Ovary (tissue), 9 donors: ENCODE data around the gene ZBTB2. TPM values are rescaled to one million over a fixed set of nuclear protein-coding genes. Genes with fewer than 3 reads are reported as not detected.
"Not testable (repeated sequence)": the region's sequence is repeated elsewhere in the genome, so short reads cannot be mapped to it uniquely, and the experiment has no call there.

Experiments
- DNase-seq, 5 donors: peaks; one replicate each; pipeline ENCODE4 v3.0.0-alpha.2; 2019 to 2020
- H3K27ac ChIP-seq, 2 donors: fragments of 200-600 bp; one replicate each; pipeline versions ENCODE4 v1.5.1 to v1.8.0; 2019 to 2022
- H3K27me3 ChIP-seq: fragments of 200-600 bp; one replicate; pipeline ENCODE4 v1.8.0; 2022
- H3K36me3 ChIP-seq: fragments of 200-600 bp; sonication (generic); one replicate; pipeline ENCODE4 v1.5.1; 2019
- H3K4me1 ChIP-seq: one replicate; pipeline ENCODE4 v1.8.1; 2013; ENCODE audit warnings: mild to moderate bottlenecking, moderate library complexity; ENCODE audit not compliant: insufficient read depth
- H3K4me3 ChIP-seq: fragments of 200-600 bp; sonication (generic); one replicate; pipeline ENCODE4 v1.5.1; 2017
- H3K9me3 ChIP-seq, 2 donors: fragments of 200-600 bp in 1 of 2; sonication (generic) in 1 of 2; one replicate each; pipeline versions ENCODE4 v1.5.1 to v1.8.1; 2013 to 2019; ENCODE audit warnings: mild to moderate bottlenecking in 1 of 2, moderate library complexity in 1 of 2
- CTCF ChIP-seq, 3 donors: fragments of 450-650 bp in 2 of 3; fragments of 200-600 bp in 1 of 3; IDR thresholded peaks; one replicate each; pipeline versions ENCODE4 v1.5.1 to v1.8.0; 2016 to 2022; ENCODE audit warnings: antibody characterized with exemption in 3 of 3, mild to moderate bottlenecking in 1 of 3
- EP300 ChIP-seq: sonication (generic); formaldehyde crosslinking; IDR thresholded peaks from one replicate; pipeline ENCODE4 v1.6.1; 2017; ENCODE audit warnings: antibody characterized with exemption
- POLR2A ChIP-seq: fragments of 450-650 bp; IDR thresholded peaks from one replicate; pipeline ENCODE4 v1.6.1; 2017; ENCODE audit warnings: antibody characterized with exemption, mild to moderate bottlenecking, moderate library complexity
- WGBS, 3 donors: extraction: QIAGEN DNeasy Blood & Tissue Kit in 1 of 3; methylation state at CpG; one replicate each; pipeline versions ENCODE4 v1.1.5 to v1.1.7; 2013 to 2017; 5-methylcytosine and 5-hydroxymethylcytosine counted together
- intact Hi-C, 4 donors: fragments of 100-400 bp; cut with DNase I; formaldehyde crosslinking; loops; one replicate each; pipeline versions ENCODE4 v1.11.0 to v1.15.1; 2022 to 2023
- polyA plus RNA-seq, 2 donors: library from polyadenylated mRNA; stranded (reverse); fragments of 200-250 nt in 1 of 2; fragments of 350-450 nt in 1 of 2; fragmentation: Illumina TruSeq in 1 of 2; extraction: RNeasy Lipid Tissue Mini Kit (QIAGEN cat#74804) in 1 of 2; gene quantifications; one replicate each; pipeline ENCODE4 v1.2.3, GENCODE V29; 2013 to 2014
- small RNA-seq: library from RNA; depleted of rRNA; stranded (forward); fragments of <200 nt; gene quantifications from one replicate; pipeline ENCODE3, GENCODE V24; 2016
- total RNA-seq, 7 donors: library from RNA; depleted of rRNA in 2 of 7; stranded (reverse); fragments of >200 nt in 2 of 7; fragmentation: NEBNext Ultra II Directional in 3 of 7; extraction: Animal tissue kit (Norgen Biotek cat#: 25700) in 3 of 7; gene quantifications; one replicate each; pipeline versions ENCODE4 v1.1.0 to v1.2.4, GENCODE V29; 2016 to 2023
- donor health status: DM: no; HTN: no; CAD: no; lungs with moderate emphysema.
- donor health status: DM: no; HTN: no; CAD: no.
- donor health status: Bipolar disorder and iron deficiency.
- donor health status: DM: yes; HTN: yes; CAD: no.
- donor health status: DM: no; HTN: no; CAD: no.
- donor health status: DM: yes; HTN: yes; CAD: no.

Gene ZBTB2
- total and polyA plus RNA-seq, 9 donors: 8.8 to 31.2 (median 18.3) TPM

DNA sequence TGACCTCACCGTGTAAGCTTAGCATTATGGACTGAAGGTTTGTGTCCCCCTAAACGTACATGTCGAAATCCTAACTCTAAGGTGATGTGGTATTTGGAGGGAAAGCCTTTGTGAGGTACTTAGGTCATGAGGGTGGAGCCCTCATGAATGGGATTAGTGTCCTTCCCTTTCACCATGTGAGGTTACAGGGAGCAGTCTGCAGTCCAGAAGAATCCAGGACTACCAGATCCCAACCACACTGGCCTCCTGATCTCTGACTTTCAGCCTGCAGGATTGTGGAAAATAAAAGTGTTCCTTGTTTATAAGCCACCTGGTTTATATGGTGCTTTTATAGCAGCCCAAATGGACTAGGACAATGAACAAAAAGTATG is 73.4 kb downstream of the ZBTB2 start:
- no peak for DNase-seq
- Histone ChIP-seq H3K36me3 (no peaks in the 10 kb centered on the region), H3K4me3 (no peak overlapping the region), H3K27ac (no peak overlapping the region), H3K9me3 (no peaks in the 10 kb centered on the region), H3K4me1 (peaks cover 6% of the 10 kb centered on the region), H3K27me3 (no peaks in the 10 kb centered on the region)
- TF ChIP-seq POLR2A: no peak
- no peak for TF ChIP-seq EP300
- no peak for TF ChIP-seq CTCF (IDR thresholded peaks at IDR 0.05)
- intact Hi-C loops: loop anchor here in 1 of 4 donors (10.0 kb wide), 1 partner anchor 73 kb away; no protein-coding TSS in a partner anchor
- WGBS, 3 donors: 62 to 67% (median 62%) methylated on average over 3 of the region's 3 CpGs

DNA sequence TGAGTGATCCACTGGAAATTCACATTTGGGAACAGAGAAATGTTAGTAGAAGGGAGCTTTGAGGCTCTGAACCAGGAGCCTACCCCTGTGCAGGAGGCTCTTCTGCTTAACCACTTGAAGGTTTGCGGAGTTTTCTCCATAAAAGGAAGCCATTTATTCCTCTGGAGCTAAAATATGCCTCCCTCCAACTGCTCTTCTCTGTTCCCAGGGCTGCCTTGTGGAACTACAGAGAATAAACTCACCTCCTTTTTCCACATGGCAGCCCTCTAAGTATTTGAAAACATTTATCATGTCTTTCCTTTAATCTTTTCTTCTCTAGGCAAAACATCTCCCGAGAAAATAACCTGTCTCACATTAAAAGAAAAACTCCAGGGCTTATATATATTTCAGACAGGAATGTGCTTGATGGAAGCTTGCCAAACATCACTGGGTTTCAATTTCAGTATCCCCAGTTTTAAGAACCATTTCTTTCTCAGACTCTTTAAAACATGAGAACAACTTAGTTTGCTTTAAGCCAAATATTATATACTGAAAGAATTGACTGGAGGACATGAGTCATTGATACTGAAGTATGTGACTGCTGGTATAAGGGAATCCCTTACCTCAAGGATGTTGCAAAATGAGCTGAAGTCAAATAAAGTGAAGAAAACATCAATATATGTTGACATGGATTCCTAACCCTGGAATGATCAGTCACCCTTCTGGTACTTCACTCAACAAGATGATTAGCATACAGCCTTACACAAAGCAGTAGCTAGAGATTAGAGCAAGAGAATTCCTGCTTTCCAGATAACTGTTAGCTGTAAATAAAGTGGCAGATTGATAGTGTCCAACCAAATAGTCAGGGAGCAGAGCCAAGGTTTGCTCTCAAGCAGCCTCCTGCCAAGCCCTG is 74.0 kb downstream of the ZBTB2 start:
- H3K27me3 ChIP-seq: no peaks in the 10 kb centered on the region
- H3K27ac ChIP-seq: peak overlapping the region; percentile 13 to 24
- TF ChIP-seq POLR2A: no peak
- no peak for TF ChIP-seq CTCF (IDR thresholded peaks at IDR 0.05)
- no peak for TF ChIP-seq EP300
- no peak overlapping the region for H3K4me3 ChIP-seq
- peaks cover 7% of the 10 kb centered on the region for H3K4me1 ChIP-seq
- H3K9me3 ChIP-seq: no peaks in the 10 kb centered on the region
- H3K36me3 ChIP-seq: no peaks in the 10 kb centered on the region
- intact Hi-C loops: loop anchor here in 1 of 4 donors (10.0 kb wide), 1 partner anchor 73 kb away; no protein-coding TSS in a partner anchor
- no peak for DNase-seq
- 45 to 47% (median 46%) methylated on average over 2 of the region's 2 CpGs for WGBS, 3 donors

- peaks cover 10% of the 10 kb centered on the region for H3K4me1 ChIP-seq
- H3K4me3 ChIP-seq, DNase-seq, H3K9me3 ChIP-seq, H3K27me3 ChIP-seq, H3K36me3 ChIP-seq, H3K27ac ChIP-seq: not testable (repeated sequence)
- 93 to 97% (median 96%) methylated on average over 3 of the region's 3 CpGs for WGBS, 3 donors
- intact Hi-C loops: loop anchor here in 1 of 4 donors (10.0 kb wide), 1 partner anchor 71 kb away; no protein-coding TSS in a partner anchor
These were observed 75.7 kb downstream of the ZBTB2 start for GRCh38 chr6:151315661-151316060.

Small RNAs within 50 kb of the gene (small RNA-seq; reads per million reads assigned to genes)
- not detected for gene RF00019

Other genes with a start within 250 kb of the ZBTB2 start
- gene AKAP12, start 151.6 kb downstream of the ZBTB2 start, total RNA-seq: 100 to 1,000 TPM in 6 of 7 donors, 10 to 100 TPM in 1; 83.6 to 246 (median 133) TPM
- gene AKAP12, start 151.6 kb downstream of the ZBTB2 start, polyA plus RNA-seq: 10 to 100 TPM; 67.2 to 73.2 TPM
- gene RMND1, start 60.6 kb upstream of the ZBTB2 start, total RNA-seq: 10 to 100 TPM; 17.1 to 23.7 (median 20.5) TPM
- 10 to 100 TPM; 19.9 to 20.4 TPM for gene RMND1, start 60.6 kb upstream of the ZBTB2 start, polyA plus RNA-seq
- gene CCDC170, start 102.5 kb upstream of the ZBTB2 start, total RNA-seq: 10 to 100 TPM in 3 of 7 donors, 1 to 10 TPM in 4; 6.4 to 19.8 (median 9.3) TPM
- 1 to 10 TPM; 3.8 to 4.2 TPM for gene CCDC170, start 102.5 kb upstream of the ZBTB2 start, polyA plus RNA-seq